ENCODE measurements around the gene GJA9. TPM values are rescaled to one million over a fixed set of nuclear protein-coding genes. Genes with fewer than 3 reads are reported as not detected.
"Not testable (repeated sequence)": the region's sequence is repeated elsewhere in the genome, so short reads cannot be mapped to it uniquely, and the experiment has no call there.

The GJA9 gene
- total RNA-seq, 1 experiment from 2014 or later: not detected

DNA sequence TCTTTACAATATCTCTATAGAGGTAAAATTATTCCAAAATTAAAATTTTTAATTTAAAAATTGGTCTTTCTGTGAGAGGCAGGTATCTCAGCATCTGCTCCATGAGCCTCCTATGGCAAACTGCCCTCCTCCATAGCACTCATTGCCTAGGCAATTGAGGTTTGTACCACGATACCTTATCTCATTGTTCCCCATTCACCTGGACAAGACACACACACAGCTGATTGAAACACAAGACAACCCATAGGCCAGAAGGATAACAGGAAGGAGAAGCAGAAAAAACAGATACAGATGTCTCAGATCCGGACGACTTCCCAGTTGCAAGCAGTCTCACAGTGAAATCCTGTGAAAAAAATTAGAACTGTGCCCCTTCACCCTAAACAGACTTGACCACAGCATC is 36.0 kb upstream of the GJA9 start:
- ChIA-PET POLR2A (ENCODE audit: low non-redundant PET) (no interaction called here), CTCF (no interaction called here)
- Histone ChIP-seq H3K27ac (ENCODE audit: low read depth, low read length, poor library complexity, severe bottlenecking) (no peak overlapping the region), H3K4me3 (ENCODE audit: low read depth, low read length, poor library complexity, severe bottlenecking) (no peak overlapping the region), H3K9me3 (ENCODE audit: low read depth, low read length, poor library complexity, severe bottlenecking) (no peaks in the 10 kb centered on the region), H3K36me3 (ENCODE audit: insufficient read depth, low read length, poor library complexity, severe bottlenecking) (no peaks in the 10 kb centered on the region), H3K4me1 (ENCODE audit: insufficient read depth, low read length, poor library complexity, severe bottlenecking) (no peaks in the 10 kb centered on the region), H3K27me3 (replicated peaks; ENCODE audit: insufficient read depth, low read depth, low read length, poor library complexity) (no peaks in the 10 kb centered on the region)
- TF ChIP-seq, protein P1, sequence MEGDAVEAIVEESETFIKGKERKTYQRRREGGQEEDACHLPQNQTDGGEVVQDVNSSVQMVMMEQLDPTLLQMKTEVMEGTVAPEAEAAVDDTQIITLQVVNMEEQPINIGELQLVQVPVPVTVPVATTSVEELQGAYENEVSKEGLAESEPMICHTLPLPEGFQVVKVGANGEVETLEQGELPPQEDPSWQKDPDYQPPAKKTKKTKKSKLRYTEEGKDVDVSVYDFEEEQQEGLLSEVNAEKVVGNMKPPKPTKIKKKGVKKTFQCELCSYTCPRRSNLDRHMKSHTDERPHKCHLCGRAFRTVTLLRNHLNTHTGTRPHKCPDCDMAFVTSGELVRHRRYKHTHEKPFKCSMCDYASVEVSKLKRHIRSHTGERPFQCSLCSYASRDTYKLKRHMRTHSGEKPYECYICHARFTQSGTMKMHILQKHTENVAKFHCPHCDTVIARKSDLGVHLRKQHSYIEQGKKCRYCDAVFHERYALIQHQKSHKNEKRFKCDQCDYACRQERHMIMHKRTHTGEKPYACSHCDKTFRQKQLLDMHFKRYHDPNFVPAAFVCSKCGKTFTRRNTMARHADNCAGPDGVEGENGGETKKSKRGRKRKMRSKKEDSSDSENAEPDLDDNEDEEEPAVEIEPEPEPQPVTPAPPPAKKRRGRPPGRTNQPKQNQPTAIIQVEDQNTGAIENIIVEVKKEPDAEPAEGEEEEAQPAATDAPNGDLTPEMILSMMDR (conservative IDR thresholded peaks at IDR 0.05; ENCODE audit: low read depth, low read length): no peak
- TF ChIP-seq EZH2 (IDR thresholded peaks at IDR 0.05; ENCODE audit: borderline replicate concordance, low read depth, low read length, poor library complexity, severe bottlenecking): no peak
- DNase-seq (ENCODE audit: low spot score): no peak
- no TSS peak for BruUV-seq (replicated peaks)
- intact Hi-C loops (cut with micrococcal nuclease; ENCODE audit: unreplicated experiment): no loop called here

DNA sequence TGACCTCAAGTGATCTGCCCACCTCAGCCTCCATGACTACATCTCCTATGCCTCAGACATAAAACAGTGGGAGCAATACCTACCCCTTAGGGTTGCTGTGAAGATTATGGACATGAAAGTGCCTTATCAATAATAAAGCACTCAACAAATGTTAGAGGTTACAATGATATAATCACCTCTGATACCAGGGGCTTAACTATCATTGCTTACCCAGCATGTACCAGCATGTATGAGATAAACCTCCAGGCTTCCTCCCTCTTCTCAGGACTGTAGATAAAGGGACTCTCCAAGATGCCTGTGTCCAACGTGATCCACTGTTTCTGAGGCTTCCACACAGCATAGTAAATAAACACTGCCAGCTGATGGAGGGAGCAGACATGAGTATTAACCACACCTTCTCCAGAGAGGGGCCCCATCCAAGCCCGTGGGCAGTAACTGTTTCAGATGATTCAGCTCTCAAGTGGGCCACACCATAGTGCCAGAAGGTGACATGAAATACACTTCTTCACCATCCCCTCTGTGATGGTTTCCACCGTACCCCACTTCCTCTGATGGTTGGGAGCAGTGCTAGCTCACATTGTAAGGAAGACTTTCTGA is 34.1 kb upstream of the GJA9 start:
- intact Hi-C loops (cut with micrococcal nuclease; ENCODE audit: unreplicated experiment): no loop called here
- no TSS peak for BruUV-seq (replicated peaks)
- H3K4me3 ChIP-seq (ENCODE audit: low read depth, low read length, poor library complexity, severe bottlenecking): no peak overlapping the region
- POLR2A ChIA-PET (ENCODE audit: low non-redundant PET): no interaction called here
- CTCF ChIA-PET: no interaction called here
- H3K9me3 ChIP-seq (ENCODE audit: low read depth, low read length, poor library complexity, severe bottlenecking): no peaks in the 10 kb centered on the region
- H3K27me3 ChIP-seq (replicated peaks; ENCODE audit: insufficient read depth, low read depth, low read length, poor library complexity): no peaks in the 10 kb centered on the region
- no peak for TF ChIP-seq EZH2 (IDR thresholded peaks at IDR 0.05; ENCODE audit: borderline replicate concordance, low read depth, low read length, poor library complexity, severe bottlenecking)
- TF ChIP-seq, protein P1 (conservative IDR thresholded peaks at IDR 0.05; ENCODE audit: low read depth, low read length): no peak
- DNase-seq (ENCODE audit: low spot score): no peak
- no peaks in the 10 kb centered on the region for H3K4me1 ChIP-seq (ENCODE audit: insufficient read depth, low read length, poor library complexity, severe bottlenecking)
- H3K36me3 ChIP-seq (ENCODE audit: insufficient read depth, low read length, poor library complexity, severe bottlenecking): no peaks in the 10 kb centered on the region
- no peak overlapping the region for H3K27ac ChIP-seq (ENCODE audit: low read depth, low read length, poor library complexity, severe bottlenecking)

DNA sequence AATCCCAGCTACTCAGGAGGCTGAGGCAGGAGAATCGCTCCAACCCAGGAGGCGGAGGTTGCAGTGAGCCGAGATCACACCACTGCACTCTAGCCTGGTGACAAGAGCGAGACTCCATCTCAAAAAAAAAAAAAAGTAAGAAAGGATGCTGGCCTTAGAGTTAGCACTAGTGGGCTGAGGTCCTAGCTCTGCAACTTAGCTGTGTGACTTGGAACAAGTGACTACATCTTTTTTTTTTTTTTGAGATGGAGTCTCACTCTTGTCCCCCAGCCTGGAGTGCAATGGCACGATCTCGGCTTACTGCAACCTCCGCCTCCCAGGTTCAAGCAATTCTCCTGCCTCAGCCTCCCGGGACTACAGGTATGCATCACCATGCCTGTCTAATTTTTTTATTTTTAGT is 33.5 kb upstream of the GJA9 start:
- POLR2A ChIA-PET (ENCODE audit: low non-redundant PET): interaction anchor here (0.7 kb wide), 1 partner anchor 1367 kb away, joined by 6 read pairs; no protein-coding TSS in a partner anchor
- intact Hi-C loops (cut with micrococcal nuclease; ENCODE audit: unreplicated experiment): not testable (repeated sequence)
- CTCF ChIA-PET: interaction anchor here (0.7 kb wide), 1 partner anchor 214 kb away, joined by 6 read pairs; no protein-coding TSS in a partner anchor

DNA sequence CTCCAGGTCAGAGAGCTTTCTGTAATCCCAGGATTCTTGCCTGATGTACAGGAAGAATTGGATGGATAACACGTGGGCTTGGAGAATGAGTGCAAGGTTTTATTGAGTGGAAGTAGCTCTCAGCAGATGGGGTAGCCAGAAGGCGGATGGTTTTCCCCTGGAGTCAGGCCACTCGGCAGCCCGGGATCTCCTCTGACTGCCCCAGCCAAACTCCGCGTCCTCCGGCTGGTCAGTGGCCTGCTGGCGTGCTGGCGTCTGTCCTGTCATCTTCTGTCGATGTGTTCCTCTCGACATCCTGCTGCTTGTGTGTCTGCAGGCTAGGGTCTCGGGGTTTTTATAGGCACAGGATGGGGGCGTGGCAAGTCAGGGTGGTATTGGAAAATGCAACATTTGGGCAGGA is 27.4 kb upstream of the GJA9 start:
- ChIA-PET CTCF (no interaction called here), POLR2A (ENCODE audit: low non-redundant PET) (interaction anchor here (0.6 kb wide), 1 partner anchor 279 kb away, joined by 3 read pairs; no protein-coding TSS in a partner anchor)
- Histone ChIP-seq H3K9me3 (ENCODE audit: low read depth, low read length, poor library complexity, severe bottlenecking) (no peaks in the 10 kb centered on the region), H3K4me1 (ENCODE audit: insufficient read depth, low read length, poor library complexity, severe bottlenecking) (no peaks in the 10 kb centered on the region), H3K4me3 (ENCODE audit: low read depth, low read length, poor library complexity, severe bottlenecking) (no peak overlapping the region), H3K27ac (ENCODE audit: low read depth, low read length, poor library complexity, severe bottlenecking) (no peak overlapping the region), H3K27me3 (replicated peaks; ENCODE audit: insufficient read depth, low read depth, low read length, poor library complexity) (no peaks in the 10 kb centered on the region), H3K36me3 (ENCODE audit: insufficient read depth, low read length, poor library complexity, severe bottlenecking) (no peaks in the 10 kb centered on the region)
- intact Hi-C loops (cut with micrococcal nuclease; ENCODE audit: unreplicated experiment): no loop called here
- no peak for TF ChIP-seq EZH2 (IDR thresholded peaks at IDR 0.05; ENCODE audit: borderline replicate concordance, low read depth, low read length, poor library complexity, severe bottlenecking)
- no peak for DNase-seq (ENCODE audit: low spot score)
- no TSS peak for BruUV-seq (replicated peaks)

More for the DNA sequence above, 33.5 kb upstream of the GJA9 start:
- H3K36me3 ChIP-seq (ENCODE audit: insufficient read depth, low read length, poor library complexity, severe bottlenecking); DNase-seq (ENCODE audit: low spot score); H3K27ac ChIP-seq (ENCODE audit: low read depth, low read length, poor library complexity, severe bottlenecking); BruUV-seq (replicated peaks); H3K9me3 ChIP-seq (ENCODE audit: low read depth, low read length, poor library complexity, severe bottlenecking); H3K4me1 ChIP-seq (ENCODE audit: insufficient read depth, low read length, poor library complexity, severe bottlenecking); H3K27me3 ChIP-seq (replicated peaks; ENCODE audit: insufficient read depth, low read depth, low read length, poor library complexity); H3K4me3 ChIP-seq (ENCODE audit: low read depth, low read length, poor library complexity, severe bottlenecking): not testable (repeated sequence)
